ENCODE measurements around the gene MED12.
A peak's percentile ranks its signal among the peaks of the same experiment; 100 is the strongest.

MED12 gene

GRCh38 chrX:71181910-71182799, 63.8 kb downstream of the MED12 start:
- POLR2A ChIA-PET: interaction anchor here (0.6 to 2.3 kb wide), 13 partner anchors 11 to 416 kb away, joined by 3 to 19 read pairs (median 4); partner anchors contain the start of genes ITGB1BP2, MED12, NONO and OGT
- peak overlapping the region; percentile 2 for H3K4me3 ChIP-seq (ENCODE audit: low read depth, low read length)
- peak overlapping the region; percentile 65 for H3K27ac ChIP-seq (ENCODE audit: extremely low read depth, low read depth, low read length)
- H3K4me1 ChIP-seq (ENCODE audit: control insufficient read depth, insufficient read depth, low read length): peaks cover 3% of the 10 kb centered on the region; the same call in 1 of the 2 replicates
- H3K36me3 ChIP-seq (ENCODE audit: control insufficient read depth in 2 of 2, insufficient read depth in 1 of 2, low read length in 2 of 2): no peaks in the 10 kb centered on the region
- CTCF ChIA-PET: interaction anchor here (0.6 to 6.6 kb wide), 7 partner anchors 112 to 470 kb away, joined by 3 to 40 read pairs (median 3); no protein-coding TSS in a partner anchor
- no peaks in the 10 kb centered on the region for H3K9me3 ChIP-seq (ENCODE audit: control insufficient read depth, insufficient read depth, low read depth, low read length)
- TF ChIP-seq ZSCAN30 (tag by site-specific recombination; IDR thresholded peaks at IDR 0.05): no peak
- TF ChIP-seq ZFHX2 (tag by site-specific recombination; conservative IDR thresholded peaks at IDR 0.05): peak; percentile 93
- no peak for TF ChIP-seq MEIS1 (CRISPR knock-in tag; IDR thresholded peaks at IDR 0.05; ENCODE audit: borderline replicate concordance)
- TF ChIP-seq, protein P1, sequence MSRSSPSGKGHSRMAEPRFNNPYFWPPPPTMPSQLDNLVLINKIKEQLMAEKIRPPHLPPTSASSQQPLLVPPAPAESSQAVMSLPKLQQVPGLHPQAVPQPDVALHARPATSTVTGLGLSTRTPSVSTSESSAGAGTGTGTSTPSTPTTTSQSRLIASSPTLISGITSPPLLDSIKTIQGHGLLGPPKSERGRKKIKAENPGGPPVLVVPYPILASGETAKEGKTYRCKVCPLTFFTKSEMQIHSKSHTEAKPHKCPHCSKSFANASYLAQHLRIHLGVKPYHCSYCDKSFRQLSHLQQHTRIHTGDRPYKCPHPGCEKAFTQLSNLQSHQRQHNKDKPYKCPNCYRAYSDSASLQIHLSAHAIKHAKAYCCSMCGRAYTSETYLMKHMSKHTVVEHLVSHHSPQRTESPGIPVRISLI (tag by site-specific recombination; IDR thresholded peaks at IDR 0.05): no peak
- TF ChIP-seq ZNF416 (tag by site-specific recombination; IDR thresholded peaks at IDR 0.05): no peak
- no peak for TF ChIP-seq ZNF146 (tag by site-specific recombination; IDR thresholded peaks at IDR 0.05)
- no peak for TF ChIP-seq ZBTB20 (tag by site-specific recombination; IDR thresholded peaks at IDR 0.05)
- no peak for TF ChIP-seq ZNF600 (tag by site-specific recombination; IDR thresholded peaks at IDR 0.05)
- no peak for TF ChIP-seq ZNF76 (tag by site-specific recombination; IDR thresholded peaks at IDR 0.05; ENCODE audit: borderline replicate concordance, low read depth)
- TF ChIP-seq RBAK (tag by site-specific recombination; IDR thresholded peaks at IDR 0.05): no peak
- peak; percentile 56; the same call in 1 of the 2 replicates for TF ChIP-seq ZBTB8A (tag by site-specific recombination; IDR thresholded peaks at IDR 0.05)
- TF ChIP-seq TCF7L2 (IDR thresholded peaks at IDR 0.05; ENCODE audit: borderline replicate concordance, low read depth, low read length): 0 out of 2 replicates have a peak, but pooled peaks have one; percentile 31
- no peak for TF ChIP-seq ZNF214 (tag by site-specific recombination; IDR thresholded peaks at IDR 0.05; ENCODE audit: borderline replicate concordance)
- TF ChIP-seq ZNF837 (tag by site-specific recombination; IDR thresholded peaks at IDR 0.05): no peak
- TF ChIP-seq ZFP41 (tag by site-specific recombination; IDR thresholded peaks at IDR 0.05; ENCODE audit: borderline replicate concordance): no peak
- no peak for TF ChIP-seq ZSCAN23 (tag by site-specific recombination; IDR thresholded peaks at IDR 0.05)
- TF ChIP-seq ZNF510 (tag by site-specific recombination; IDR thresholded peaks at IDR 0.05; ENCODE audit: insufficient replicate concordance): no peak
- no peak for TF ChIP-seq ZNF701 (tag by site-specific recombination; IDR thresholded peaks at IDR 0.05)
- no peak for TF ChIP-seq ZNF521 (tag by site-specific recombination; IDR thresholded peaks at IDR 0.05)
- 0 out of 2 replicates have a peak, but pooled peaks have one; percentile 49 for TF ChIP-seq ZNF518A (tag by site-specific recombination; conservative IDR thresholded peaks at IDR 0.05; ENCODE audit: low read depth)
- TF ChIP-seq SP2 (tag by site-specific recombination; IDR thresholded peaks at IDR 0.05): peak; percentile 91
- TF ChIP-seq GLIS1 (tag by site-specific recombination; IDR thresholded peaks at IDR 0.05): no peak
- TF ChIP-seq SP7 (tag by site-specific recombination; IDR thresholded peaks at IDR 0.05): peak; percentile 67
- peak; percentile 81 for TF ChIP-seq SETDB1 (IDR thresholded peaks at IDR 0.05; ENCODE audit: insufficient read length, low read length)
- no peak for TF ChIP-seq ZBTB49 (tag by site-specific recombination; IDR thresholded peaks at IDR 0.05; ENCODE audit: low read depth)
- no peak for TF ChIP-seq ZNF211 (tag by site-specific recombination; IDR thresholded peaks at IDR 0.05; ENCODE audit: low read depth)
- TF ChIP-seq ZNF112 (tag by site-specific recombination; IDR thresholded peaks at IDR 0.05): no peak
